ENCODE measurements around the gene CALHM4. TPM values are rescaled to one million over a fixed set of nuclear protein-coding genes. Genes with fewer than 3 reads are reported as not detected.

CALHM4 gene
- total RNA-seq, 2 experiments from 2014 or later = not detected

DNA sequence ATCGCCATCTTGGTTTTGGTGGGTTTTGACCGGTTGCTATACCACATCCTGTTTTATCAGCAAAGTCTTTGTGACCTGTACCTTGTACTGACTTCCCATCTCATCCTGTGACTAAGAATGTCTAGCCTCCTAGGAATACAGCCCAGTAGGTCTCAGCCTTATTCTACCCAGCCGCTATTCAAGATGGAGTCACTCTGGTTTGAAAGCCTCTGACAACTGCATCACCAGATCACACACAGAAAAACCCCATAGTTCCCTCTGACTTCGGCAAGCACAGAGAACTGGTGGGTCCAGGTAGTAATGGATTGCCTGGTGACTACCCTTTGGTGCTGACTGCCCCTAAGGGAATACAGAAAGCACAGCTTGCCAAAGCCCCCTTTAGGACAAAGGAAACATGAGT is 52.4 kb downstream of the CALHM4 start:
- Histone ChIP-seq H3K4me1 (ENCODE audit: insufficient read depth, low read length, poor library complexity, severe bottlenecking) (no peaks in the 10 kb centered on the region), H4K20me1 (ENCODE audit: insufficient read depth, low read length) (no peaks in the 10 kb centered on the region), H2AFZ (ENCODE audit: low read length) (no peak overlapping the region), H3K4me2 (ENCODE audit: low read length) (no peak overlapping the region), H3K4me3 (ENCODE audit: low read depth, low read length, poor library complexity, severe bottlenecking) (no peak overlapping the region), H3K79me2 (ENCODE audit: insufficient read depth, low read depth, low read length) (no peaks in the 10 kb centered on the region), H3K27ac (ENCODE audit: low read depth, low read length, poor library complexity, severe bottlenecking) (no peak overlapping the region), H3K9me2 (ENCODE audit: insufficient read depth, low read length) (no peaks in the 10 kb centered on the region), H3K9me3 (ENCODE audit: low read length) (no peaks in the 10 kb centered on the region), H3K36me3 (ENCODE audit: insufficient read depth, low read length) (no peaks in the 10 kb centered on the region)
- no peak for TF ChIP-seq EZH2phosphoT487 (IDR thresholded peaks at IDR 0.05; ENCODE audit: borderline replicate concordance, low read depth, low read length)
- TF ChIP-seq, protein P1, sequence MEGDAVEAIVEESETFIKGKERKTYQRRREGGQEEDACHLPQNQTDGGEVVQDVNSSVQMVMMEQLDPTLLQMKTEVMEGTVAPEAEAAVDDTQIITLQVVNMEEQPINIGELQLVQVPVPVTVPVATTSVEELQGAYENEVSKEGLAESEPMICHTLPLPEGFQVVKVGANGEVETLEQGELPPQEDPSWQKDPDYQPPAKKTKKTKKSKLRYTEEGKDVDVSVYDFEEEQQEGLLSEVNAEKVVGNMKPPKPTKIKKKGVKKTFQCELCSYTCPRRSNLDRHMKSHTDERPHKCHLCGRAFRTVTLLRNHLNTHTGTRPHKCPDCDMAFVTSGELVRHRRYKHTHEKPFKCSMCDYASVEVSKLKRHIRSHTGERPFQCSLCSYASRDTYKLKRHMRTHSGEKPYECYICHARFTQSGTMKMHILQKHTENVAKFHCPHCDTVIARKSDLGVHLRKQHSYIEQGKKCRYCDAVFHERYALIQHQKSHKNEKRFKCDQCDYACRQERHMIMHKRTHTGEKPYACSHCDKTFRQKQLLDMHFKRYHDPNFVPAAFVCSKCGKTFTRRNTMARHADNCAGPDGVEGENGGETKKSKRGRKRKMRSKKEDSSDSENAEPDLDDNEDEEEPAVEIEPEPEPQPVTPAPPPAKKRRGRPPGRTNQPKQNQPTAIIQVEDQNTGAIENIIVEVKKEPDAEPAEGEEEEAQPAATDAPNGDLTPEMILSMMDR (conservative IDR thresholded peaks at IDR 0.05; ENCODE audit: low read length) = no peak
- POLR2A ChIA-PET = no interaction called here
- CTCF ChIA-PET (ENCODE audit: unreplicated experiment) = no interaction called here
- DNase-seq (ENCODE audit: low spot score) = no peak
- intact Hi-C loops (cut with micrococcal nuclease; ENCODE audit: unreplicated experiment) = no loop called here
- BruUV-seq (replicated peaks) = no TSS peak

Other genes starting within 250 kb of the CALHM4 start
- 3.9 and 5.3 TPM in 2 replicates for gene DSE, start 182.8 kb upstream of the CALHM4 start, total RNA-seq (2014; rRNA removed; shearing (Covaris generic))
- 6.2 and 7.6 TPM in 2 replicates for gene DSE, start 182.8 kb upstream of the CALHM4 start, total RNA-seq (2022)
- not detected in 2 replicates for gene CALHM6, start 92.4 kb upstream of the CALHM4 start, total RNA-seq (2014; rRNA removed; shearing (Covaris generic))
- gene CALHM6, start 92.4 kb upstream of the CALHM4 start, total RNA-seq (2022) = 0.79 and 1.8 TPM in 2 replicates
- gene CALHM5, start 42.1 kb upstream of the CALHM4 start, total RNA-seq (2014; rRNA removed; shearing (Covaris generic)) = not detected in 2 replicates
- not detected in 2 replicates for gene CALHM5, start 42.1 kb upstream of the CALHM4 start, total RNA-seq (2022)
- gene TRAPPC3L, start 8.1 kb upstream of the CALHM4 start, total RNA-seq (2014; rRNA removed; shearing (Covaris generic)) = not detected in 2 replicates
- gene TRAPPC3L, start 8.1 kb upstream of the CALHM4 start, total RNA-seq (2022) = not detected in 2 replicates
- 23.0 and 33.4 TPM in 2 replicates for gene RWDD1, start 17.8 kb downstream of the CALHM4 start, total RNA-seq (2014; rRNA removed; shearing (Covaris generic))
- 36.5 and 38.2 TPM in 2 replicates for gene RWDD1, start 17.8 kb downstream of the CALHM4 start, total RNA-seq (2022)
- 0.15 and 0.16 TPM in 2 replicates for gene RSPH4A, start 62.7 kb downstream of the CALHM4 start, total RNA-seq (2014; rRNA removed; shearing (Covaris generic))
- not detected in 2 replicates for gene RSPH4A, start 62.7 kb downstream of the CALHM4 start, total RNA-seq (2022)
- gene ZUP1, start 115.0 kb downstream of the CALHM4 start, total RNA-seq (2014; rRNA removed; shearing (Covaris generic)) = 17.8 and 18.0 TPM in 2 replicates
- gene ZUP1, start 115.0 kb downstream of the CALHM4 start, total RNA-seq (2022) = 20.9 and 26.8 TPM in 2 replicates
- 10.3 and 12.4 TPM in 2 replicates for gene KPNA5, start 127.5 kb downstream of the CALHM4 start, total RNA-seq (2014; rRNA removed; shearing (Covaris generic))
- 12.6 and 14.6 TPM in 2 replicates for gene KPNA5, start 127.5 kb downstream of the CALHM4 start, total RNA-seq (2022)
- not detected in 2 replicates for gene FAM162B, start 212.0 kb downstream of the CALHM4 start, total RNA-seq (2014; rRNA removed; shearing (Covaris generic))
- gene FAM162B, start 212.0 kb downstream of the CALHM4 start, total RNA-seq (2022) = not detected in 2 replicates